ENCODE results near the gene HMBS. TPM values are rescaled to one million over a fixed set of nuclear protein-coding genes. Genes with fewer than 3 reads are reported as not detected.

HMBS gene
- total RNA-seq, 2 donors from 2014 or later, result 8.7 to 9.1 TPM

DNA sequence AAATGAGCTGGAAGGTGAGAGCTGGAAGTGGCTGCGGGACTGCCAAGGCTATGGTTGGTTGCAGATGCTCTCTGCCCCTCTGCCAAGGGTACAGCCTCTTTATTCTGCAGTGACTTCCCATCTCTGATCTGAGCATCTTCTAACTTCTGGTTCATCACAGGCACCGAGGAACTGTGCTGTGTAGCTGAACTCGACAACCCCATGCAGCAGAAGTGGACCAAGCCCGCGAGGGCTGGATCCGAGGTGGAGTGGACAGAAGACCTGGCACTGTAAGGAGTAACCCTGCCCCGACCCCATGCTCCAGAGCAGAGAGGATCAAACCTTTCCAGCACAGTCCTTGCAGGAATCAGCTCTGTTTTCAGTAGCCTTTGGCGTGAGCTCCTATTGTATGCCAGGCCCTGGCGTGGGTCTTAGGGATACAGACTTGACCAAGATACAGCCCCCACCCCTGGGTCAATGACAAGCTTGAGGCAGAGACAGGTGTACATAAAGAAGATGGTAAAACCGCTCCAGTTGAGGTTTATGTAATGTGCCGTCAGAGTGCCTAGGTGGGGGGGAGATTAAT lies 26.8 kb downstream of the HMBS start:
- no peaks in the 10 kb centered on the region for H3K9me3 ChIP-seq (ENCODE audit: control insufficient read depth, low read length, poor library complexity, severe bottlenecking)
- Mint-ChIP-seq H3K36me3 (ENCODE audit: low read depth) (peaks cover 13% of the 10 kb centered on the region), H3K4me3 (no peak overlapping the region), H3K27ac (peak overlapping the region; percentile 94), H3K27me3 (no peaks in the 10 kb centered on the region), H3K4me1 (peaks cover 38% of the 10 kb centered on the region)
- no peak for DNase-seq
- no peak for ATAC-seq

DNA sequence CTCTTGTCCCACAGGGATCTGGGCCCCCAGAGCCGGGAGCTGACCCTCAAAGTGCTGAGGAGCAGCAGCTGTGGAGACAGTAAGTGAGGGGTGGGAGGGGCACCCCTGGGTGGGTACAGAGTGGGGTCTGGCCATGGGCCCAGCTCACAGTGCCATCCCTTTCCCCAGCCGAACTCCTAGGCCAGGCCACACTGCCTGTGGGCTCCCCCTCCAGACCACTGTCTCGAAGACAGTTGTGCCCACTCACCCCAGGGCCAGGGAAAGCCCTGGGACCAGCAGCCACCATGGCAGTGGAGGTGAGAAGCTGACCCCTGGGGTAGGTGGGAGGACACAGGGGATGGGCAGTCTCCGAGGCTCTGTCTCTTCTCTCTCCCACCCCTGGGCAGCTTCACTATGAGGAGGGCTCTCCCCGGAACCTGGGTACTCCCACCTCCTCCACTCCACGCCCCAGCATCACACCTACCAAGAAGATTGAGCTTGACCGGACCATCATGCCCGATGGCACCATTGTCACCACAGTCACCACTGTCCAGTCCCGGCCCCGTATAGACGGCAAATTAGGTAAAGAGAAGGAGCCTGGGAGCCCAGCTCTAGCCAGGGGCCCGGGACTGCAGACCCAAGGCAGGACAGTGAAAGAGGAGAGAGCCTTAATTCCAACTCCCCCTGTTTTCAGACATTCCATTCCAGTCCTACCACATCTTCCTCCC lies 27.8 kb downstream of the HMBS start:
- no peak for ATAC-seq
- Mint-ChIP-seq H3K27me3 (no peaks in the 10 kb centered on the region), H3K4me1 (peaks cover 37% of the 10 kb centered on the region), H3K27ac (peak overlapping the region; percentile 94), H3K4me3 (no peak overlapping the region), H3K36me3 (ENCODE audit: low read depth) (peaks cover 13% of the 10 kb centered on the region)
- no peaks in the 10 kb centered on the region for H3K9me3 ChIP-seq (ENCODE audit: control insufficient read depth, low read length, poor library complexity, severe bottlenecking)
- DNase-seq, result no peak

DNA sequence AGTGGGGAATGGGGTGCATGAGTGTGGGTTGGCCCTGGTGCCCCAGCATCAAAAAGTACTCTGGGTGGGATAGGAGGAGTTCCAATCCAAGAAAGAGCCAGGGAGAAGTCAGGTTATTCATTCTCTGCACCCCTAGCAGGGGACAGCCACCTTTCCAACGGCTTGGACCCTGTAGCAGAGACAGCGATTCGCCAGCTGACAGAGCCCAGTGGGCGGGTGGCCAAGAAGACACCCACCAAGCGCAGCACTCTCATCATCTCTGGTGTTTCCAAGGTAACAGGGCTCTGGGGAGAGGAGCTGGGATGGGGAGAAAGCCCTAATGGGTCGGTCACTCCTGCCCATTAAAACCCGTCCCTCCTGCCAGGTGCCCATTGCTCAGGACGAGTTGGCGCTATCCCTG lies 29.0 kb downstream of the HMBS start:
- DNase-seq (no peak), ATAC-seq (no peak)
- H3K36me3 Mint-ChIP-seq (ENCODE audit: low read depth), result peaks cover 13% of the 10 kb centered on the region
- peaks cover 31% of the 10 kb centered on the region for H3K4me1 Mint-ChIP-seq
- no peaks in the 10 kb centered on the region for H3K27me3 Mint-ChIP-seq
- H3K4me3 Mint-ChIP-seq, result peak overlapping the region; percentile 22
- no peaks in the 10 kb centered on the region for H3K9me3 ChIP-seq (ENCODE audit: control insufficient read depth, low read length, poor library complexity, severe bottlenecking)
- H3K27ac Mint-ChIP-seq, result no peak overlapping the region

DNA sequence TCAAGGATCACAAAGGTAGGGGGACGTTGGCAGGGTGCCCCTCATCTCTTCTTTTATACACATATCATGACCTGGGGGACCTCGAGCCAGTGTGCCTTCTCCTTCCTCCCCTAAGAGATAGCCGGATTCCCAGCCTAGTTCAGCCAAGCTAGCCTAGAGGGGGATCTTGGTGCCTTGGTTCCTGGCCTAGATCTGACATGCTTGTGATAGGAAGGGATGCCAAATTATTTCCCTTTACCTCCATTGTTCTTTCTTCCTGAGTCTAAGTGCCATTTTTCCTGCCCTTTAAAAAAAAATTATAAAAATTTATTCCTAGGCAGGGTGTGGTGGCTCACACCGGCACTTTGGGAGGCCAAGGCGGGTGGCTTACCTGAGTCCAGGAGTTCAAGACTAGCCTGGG lies 29.7 kb downstream of the HMBS start:
- H3K9me3 ChIP-seq (ENCODE audit: control insufficient read depth, low read length, poor library complexity, severe bottlenecking), result no peaks in the 10 kb centered on the region
- peaks cover 13% of the 10 kb centered on the region for H3K36me3 Mint-ChIP-seq (ENCODE audit: low read depth)
- no peak for ATAC-seq
- no peak for DNase-seq
- H3K4me3 Mint-ChIP-seq, result no peak overlapping the region
- H3K27ac Mint-ChIP-seq, result no peak overlapping the region
- peaks cover 25% of the 10 kb centered on the region for H3K4me1 Mint-ChIP-seq
- no peaks in the 10 kb centered on the region for H3K27me3 Mint-ChIP-seq

DNA sequence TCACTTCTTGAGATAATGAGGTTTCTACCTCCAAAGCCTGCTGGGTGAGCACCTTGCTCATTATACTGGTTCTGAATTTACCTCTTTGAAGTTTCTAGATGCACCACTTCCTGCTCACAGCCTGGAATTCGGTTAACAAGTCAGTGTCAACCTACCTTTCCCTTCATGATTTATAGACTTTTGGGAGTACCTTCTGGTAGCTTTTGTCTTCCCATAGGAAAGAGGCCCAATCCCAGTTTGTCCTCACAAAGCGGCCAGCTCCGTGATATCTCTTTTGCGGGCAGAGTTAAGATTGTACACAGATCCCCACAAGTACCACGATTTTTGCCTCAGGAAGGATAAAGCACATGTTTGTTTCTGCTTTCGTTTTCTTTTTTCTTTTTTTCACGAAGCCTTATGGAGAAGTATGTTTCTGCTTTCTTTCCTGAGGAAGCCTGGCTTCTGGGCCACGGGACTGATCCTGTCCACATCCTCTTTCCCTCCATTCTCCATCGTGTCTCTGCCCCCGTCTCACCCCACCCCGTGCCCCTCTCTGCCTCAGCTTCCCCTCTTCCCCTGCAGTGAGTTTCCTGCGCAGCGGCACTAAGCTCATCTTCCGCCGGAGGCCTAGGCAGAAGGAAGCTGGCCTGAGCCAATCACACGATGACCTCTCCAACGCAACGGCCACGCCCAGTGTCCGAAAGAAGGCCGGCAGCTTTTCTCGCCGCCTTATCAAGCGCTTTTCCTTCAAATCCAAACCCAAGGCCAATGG lies 31.0 kb downstream of the HMBS start:
- Mint-ChIP-seq H3K36me3 (ENCODE audit: low read depth) (peaks cover 13% of the 10 kb centered on the region), H3K4me3 (peak overlapping the region; percentile 87), H3K27ac (peak overlapping the region; percentile 93), H3K4me1 (peaks cover 24% of the 10 kb centered on the region), H3K27me3 (no peaks in the 10 kb centered on the region)
- no peaks in the 10 kb centered on the region for H3K9me3 ChIP-seq (ENCODE audit: control insufficient read depth, low read length, poor library complexity, severe bottlenecking)
- DNase-seq (no peak), ATAC-seq (peak; percentile 87)

DNA sequence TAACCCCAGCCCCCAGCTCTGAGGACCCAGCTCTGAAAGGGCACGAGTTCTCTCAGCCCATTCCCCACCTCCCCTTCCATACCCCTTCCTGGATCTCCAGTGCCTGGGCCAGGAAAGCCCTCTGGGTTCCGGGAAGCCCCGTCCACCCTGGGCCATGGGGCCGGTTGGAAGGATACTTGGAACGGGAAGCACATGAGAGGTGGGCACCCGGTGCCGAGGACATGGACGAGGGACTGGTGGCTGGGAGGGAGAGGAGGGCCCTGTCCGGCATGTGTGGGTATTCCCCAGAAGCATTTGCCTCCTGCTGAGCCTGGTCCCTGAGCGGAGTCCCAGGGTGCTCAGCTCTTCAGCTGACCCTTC lies 31.5 kb downstream of the HMBS start:
- Mint-ChIP-seq H3K4me1 (peaks cover 28% of the 10 kb centered on the region), H3K27ac (peak overlapping the region; percentile 93)

DNA sequence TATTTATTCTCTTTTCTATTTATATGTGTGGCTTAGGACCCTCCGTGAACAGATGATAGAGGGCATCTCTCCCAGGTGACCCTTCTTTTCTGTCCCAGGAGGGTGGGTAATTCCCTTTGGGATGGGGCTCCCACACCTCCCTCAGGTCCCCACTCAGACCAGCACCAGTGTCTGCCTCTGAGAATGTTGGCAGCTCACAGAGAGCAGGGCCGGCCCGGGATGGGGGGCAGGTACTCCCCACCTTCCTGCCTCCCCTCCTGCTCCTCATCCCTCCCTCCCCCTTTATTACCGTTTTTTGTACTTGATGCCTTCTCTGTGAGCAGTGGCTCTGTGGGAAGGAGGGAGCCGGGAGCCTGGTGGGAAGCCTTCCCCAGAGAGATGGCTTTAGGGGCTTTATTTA lies 31.9 kb downstream of the HMBS start:
- no peak for ATAC-seq
- Mint-ChIP-seq H3K36me3 (ENCODE audit: low read depth) (peaks cover 10% of the 10 kb centered on the region), H3K4me3 (peak overlapping the region; percentile 87), H3K27ac (peak overlapping the region; percentile 93), H3K27me3 (no peaks in the 10 kb centered on the region), H3K4me1 (peaks cover 30% of the 10 kb centered on the region)
- no peak for DNase-seq
- H3K9me3 ChIP-seq (ENCODE audit: control insufficient read depth, low read length, poor library complexity, severe bottlenecking), result no peaks in the 10 kb centered on the region

More for the DNA sequence above, 31.5 kb downstream of the HMBS start:
- Mint-ChIP-seq H3K27me3 (no peaks in the 10 kb centered on the region), H3K4me3 (peak overlapping the region; percentile 87), H3K36me3 (ENCODE audit: low read depth) (peaks cover 13% of the 10 kb centered on the region)
- DNase-seq (no peak), ATAC-seq (no peak)
- H3K9me3 ChIP-seq (ENCODE audit: control insufficient read depth, low read length, poor library complexity, severe bottlenecking), result no peaks in the 10 kb centered on the region

DNA sequence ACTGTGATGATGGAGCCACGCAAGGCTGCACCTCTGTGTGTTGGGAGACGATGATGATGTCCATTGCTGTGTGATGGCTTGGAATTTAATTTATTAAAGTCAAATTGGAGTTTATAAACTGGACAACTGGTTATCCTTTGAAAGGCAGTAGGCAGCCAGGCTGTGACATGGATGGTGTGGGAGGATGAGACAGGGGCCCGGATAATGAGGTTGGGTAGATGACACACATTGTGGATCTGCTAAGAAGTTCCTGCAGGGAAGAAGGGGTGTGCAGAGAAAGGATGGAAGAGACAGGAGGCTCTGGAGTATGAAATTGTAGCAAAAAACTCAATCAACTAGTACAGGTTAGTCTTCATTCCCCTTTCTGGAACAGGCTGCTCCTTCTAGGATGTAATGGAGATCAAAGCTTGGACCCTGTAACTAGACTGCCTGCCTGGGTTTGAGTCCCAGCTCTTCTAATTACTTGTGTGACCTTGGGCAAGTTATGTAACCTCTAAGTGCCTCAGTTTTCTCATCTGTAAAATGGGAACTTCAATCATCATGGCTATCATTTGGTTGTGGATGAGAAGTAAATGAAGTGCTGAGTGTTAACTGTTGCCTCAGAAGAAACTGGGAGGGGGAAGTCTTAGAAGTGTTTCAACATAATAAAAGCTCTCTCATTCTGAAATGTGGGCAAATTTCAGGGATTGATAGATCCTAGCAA lies 32.5 kb downstream of the HMBS start:
- no peaks in the 10 kb centered on the region for H3K27me3 Mint-ChIP-seq
- ATAC-seq (no peak), DNase-seq (no peak)
- peak overlapping the region; percentile 87 for H3K4me3 Mint-ChIP-seq
- no peaks in the 10 kb centered on the region for H3K9me3 ChIP-seq (ENCODE audit: control insufficient read depth, low read length, poor library complexity, severe bottlenecking)
- peaks cover 32% of the 10 kb centered on the region for H3K4me1 Mint-ChIP-seq
- H3K27ac Mint-ChIP-seq, result peak overlapping the region; percentile 93
- H3K36me3 Mint-ChIP-seq (ENCODE audit: low read depth), result peaks cover 7% of the 10 kb centered on the region

DNA sequence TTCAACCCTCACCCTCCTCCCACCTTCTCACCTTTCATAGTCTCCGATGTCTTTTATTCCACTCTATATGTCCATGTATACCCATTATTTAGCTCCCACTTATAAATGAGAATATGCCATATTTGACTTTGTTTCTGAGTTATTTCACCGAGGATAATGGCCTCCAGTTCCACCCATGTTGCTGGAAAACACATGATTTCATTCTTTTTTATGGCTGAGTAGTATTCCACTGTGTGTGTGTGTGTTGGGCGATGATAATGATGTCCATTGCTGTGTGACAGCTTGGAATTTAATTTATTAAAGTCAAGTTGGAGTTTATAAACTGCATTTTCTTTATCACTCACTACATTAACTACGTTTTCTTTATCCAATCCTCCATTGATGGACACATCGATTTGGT lies 33.5 kb downstream of the HMBS start:
- no peak overlapping the region for H3K4me3 Mint-ChIP-seq
- ATAC-seq (no peak), DNase-seq (no peak)
- peaks cover 3% of the 10 kb centered on the region for H3K36me3 Mint-ChIP-seq (ENCODE audit: low read depth)
- no peaks in the 10 kb centered on the region for H3K9me3 ChIP-seq (ENCODE audit: control insufficient read depth, low read length, poor library complexity, severe bottlenecking)
- H3K27ac Mint-ChIP-seq, result no peak overlapping the region
- peaks cover 41% of the 10 kb centered on the region for H3K4me1 Mint-ChIP-seq
- H3K27me3 Mint-ChIP-seq, result no peaks in the 10 kb centered on the region

DNA sequence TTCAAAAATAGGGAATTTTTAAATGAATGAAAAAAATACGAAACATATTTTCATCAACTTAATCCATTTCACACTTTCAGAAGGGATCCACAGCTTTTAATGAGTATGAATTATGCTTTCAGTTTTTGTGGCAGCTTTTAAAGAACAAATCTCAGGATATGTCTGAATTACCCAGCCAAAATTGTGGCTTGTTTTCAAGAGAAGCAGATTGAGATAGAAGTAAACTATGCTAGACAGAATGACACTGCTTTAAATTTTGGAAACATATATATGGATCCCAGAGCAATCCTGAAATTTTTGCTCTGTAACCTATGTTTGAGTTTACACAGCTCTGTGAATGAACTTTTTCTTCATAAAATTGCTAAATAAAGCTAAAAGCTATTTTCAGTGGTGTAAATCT lies 34.3 kb downstream of the HMBS start:
- ATAC-seq (no peak), DNase-seq (no peak)
- Mint-ChIP-seq H3K27me3 (no peaks in the 10 kb centered on the region), H3K4me1 (peaks cover 42% of the 10 kb centered on the region), H3K36me3 (ENCODE audit: low read depth) (peaks cover 3% of the 10 kb centered on the region), H3K27ac (no peak overlapping the region), H3K4me3 (no peak overlapping the region)
- H3K9me3 ChIP-seq (ENCODE audit: control insufficient read depth, low read length, poor library complexity, severe bottlenecking), result no peaks in the 10 kb centered on the region

DNA sequence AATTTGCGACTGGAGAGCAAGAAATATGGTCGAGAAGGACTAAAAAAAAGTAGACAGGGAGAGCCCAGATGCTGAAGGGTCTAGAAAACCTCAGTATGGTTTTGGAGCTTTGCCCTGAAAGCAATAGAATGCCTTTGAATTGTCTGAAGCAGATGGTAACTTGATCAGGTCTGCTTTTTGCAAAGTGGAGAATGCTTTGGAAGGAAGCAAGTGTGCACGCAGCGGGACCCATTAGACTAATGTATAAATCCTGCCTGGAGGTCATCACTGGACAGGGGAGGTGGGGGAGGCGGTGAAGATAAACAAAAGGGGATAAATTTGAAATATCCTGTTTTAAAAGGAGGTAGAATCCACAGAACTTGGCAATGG lies 35.9 kb downstream of the HMBS start:
- Mint-ChIP-seq H3K4me1 (peaks cover 36% of the 10 kb centered on the region), H3K4me3 (peak overlapping the region; percentile 99), H3K27ac (peak overlapping the region; percentile 98), H3K27me3 (no peaks in the 10 kb centered on the region), H3K36me3 (ENCODE audit: low read depth) (no peaks in the 10 kb centered on the region)
- no peaks in the 10 kb centered on the region for H3K9me3 ChIP-seq (ENCODE audit: control insufficient read depth, low read length, poor library complexity, severe bottlenecking)
- no peak for ATAC-seq
- no peak for DNase-seq

DNA sequence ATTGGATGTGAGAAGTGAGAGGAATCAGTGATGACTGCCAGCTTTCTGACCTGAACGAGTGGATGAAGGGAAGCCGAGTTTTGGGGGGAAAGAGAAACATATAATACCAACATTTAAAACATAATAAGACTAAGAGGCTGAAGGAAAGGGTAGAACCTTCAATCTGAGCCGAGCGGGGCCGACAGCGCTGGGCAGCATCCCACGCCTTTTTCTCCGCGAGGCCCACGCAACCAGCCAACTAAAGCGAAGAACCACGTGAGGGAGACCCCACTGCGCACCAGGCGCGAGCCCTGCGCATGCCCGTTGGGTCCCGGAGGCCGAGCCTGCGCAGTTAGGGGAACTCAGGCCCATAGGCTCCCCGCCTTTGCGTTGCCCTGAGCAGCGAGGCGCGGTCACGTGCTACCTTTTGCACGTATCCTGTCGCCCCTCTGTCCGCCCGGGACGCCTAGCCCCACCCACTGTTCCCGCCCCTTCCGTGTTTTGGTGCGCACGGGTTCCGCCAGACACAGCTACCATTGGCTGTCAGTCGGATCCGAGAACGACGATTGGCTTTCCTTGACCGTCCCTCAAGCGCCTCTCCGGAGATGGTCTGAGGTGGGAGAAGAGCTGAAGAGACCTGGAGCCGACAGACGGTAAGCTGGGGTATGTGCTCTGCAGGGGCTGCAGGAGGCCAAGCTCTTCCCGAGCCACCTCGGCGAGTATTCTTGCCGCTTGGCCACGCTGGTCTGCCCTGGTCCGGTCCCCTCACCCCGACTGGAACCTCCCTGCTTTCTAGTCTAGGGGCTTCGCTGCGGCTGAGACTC lies 36.5 kb downstream of the HMBS start, which contains the start of gene HINFP:
HINFP (plus strand) TSS at position 573 of the 803 bp plus-strand sequence. CDS start 5,365 bp downstream, outside the sequence.
- no peaks in the 10 kb centered on the region for H3K9me3 ChIP-seq (ENCODE audit: control insufficient read depth, low read length, poor library complexity, severe bottlenecking)
- H3K27ac Mint-ChIP-seq, result peak within 1 kb of the TSS; percentile 98
- H3K4me1 Mint-ChIP-seq, result peaks cover 33% of the 10 kb centered on the region
- peak; percentile 99 for ATAC-seq
- H3K4me3 Mint-ChIP-seq, result peak within 1 kb of the TSS; percentile 99
- H3K27me3 Mint-ChIP-seq, result no peaks in the 10 kb centered on the region
- H3K36me3 Mint-ChIP-seq (ENCODE audit: low read depth), result no peaks in the 10 kb centered on the region
- peak; percentile 97 to 100 (median 99) for DNase-seq
